Stimulated activated CD8-positive, alpha-beta memory T cell treated with anti-CD3 and anti-CD28 coated beads, Interleukin-2, amount 100 ng/mL, for 1 hour (primary cell): ENCODE data around the gene VSX1.

Experiments used
- DNase-seq, 2 donors: peaks; one replicate each; pipeline ENCODE4 v3.0.0-alpha.2; 2020; ENCODE audit warnings: low read depth in 2 of 2

VSX1 gene

DNA sequence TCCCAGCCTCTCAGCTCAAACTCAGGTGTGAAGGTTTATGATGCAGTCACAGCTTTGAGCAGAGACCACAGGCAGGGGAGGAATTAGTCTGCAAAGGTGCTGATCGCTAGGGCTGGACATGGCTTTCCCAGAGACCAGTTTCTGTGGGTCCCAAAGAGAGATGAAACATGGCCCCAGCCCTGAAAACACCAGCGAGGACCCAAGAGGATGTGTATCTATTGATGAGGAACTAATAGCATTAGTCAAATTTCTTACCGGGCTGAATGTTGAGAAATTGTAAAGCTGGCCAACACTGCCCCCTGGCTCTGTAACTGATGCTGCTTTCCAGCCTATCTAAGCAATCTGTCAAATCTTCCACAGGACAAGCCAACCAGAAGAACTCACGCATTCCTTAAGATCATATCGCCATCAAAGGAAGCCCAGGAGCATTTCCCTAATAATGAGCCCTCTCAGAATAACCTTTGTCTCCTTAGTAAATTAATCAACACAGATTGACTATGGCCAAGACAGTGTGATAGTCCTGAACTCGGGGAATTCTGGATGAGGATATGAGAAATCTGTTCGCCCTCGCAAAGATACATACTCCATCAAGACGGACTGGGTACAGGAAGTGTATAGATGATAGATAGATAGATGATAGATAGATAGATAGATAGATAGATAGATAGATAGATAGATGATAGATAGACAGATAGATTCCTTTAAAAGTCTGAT, 16.2 kb downstream of the VSX1 start:
- peak; percentile 46 for DNase-seq

DNA sequence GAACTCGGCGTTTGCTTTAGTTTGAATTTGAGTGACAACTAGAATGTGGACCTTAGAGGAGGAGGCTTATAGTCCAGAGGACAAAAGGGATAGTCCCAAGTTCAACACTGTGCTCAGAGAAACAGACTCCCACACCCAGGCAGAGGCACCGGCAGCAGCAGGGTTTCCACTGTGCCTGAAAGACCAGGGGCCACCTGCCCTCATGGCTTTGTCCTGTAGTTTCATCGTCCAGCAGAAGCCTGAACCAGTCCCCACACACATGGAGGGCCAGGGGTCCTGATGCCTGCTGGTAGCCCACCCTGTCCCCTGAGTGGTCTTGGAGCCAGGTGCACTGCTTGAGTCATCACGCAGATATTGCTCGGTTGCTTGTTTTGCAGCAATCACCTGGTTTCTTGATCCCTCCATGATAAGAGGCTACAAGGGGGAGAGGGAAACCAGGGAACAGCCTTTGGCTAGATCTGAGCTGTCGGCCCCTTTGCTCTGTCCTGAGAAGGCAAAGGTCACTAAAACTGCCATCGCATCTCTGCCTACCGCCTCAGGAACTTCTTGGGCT, 16.8 kb downstream of the VSX1 start:
- no peak for DNase-seq

DNA sequence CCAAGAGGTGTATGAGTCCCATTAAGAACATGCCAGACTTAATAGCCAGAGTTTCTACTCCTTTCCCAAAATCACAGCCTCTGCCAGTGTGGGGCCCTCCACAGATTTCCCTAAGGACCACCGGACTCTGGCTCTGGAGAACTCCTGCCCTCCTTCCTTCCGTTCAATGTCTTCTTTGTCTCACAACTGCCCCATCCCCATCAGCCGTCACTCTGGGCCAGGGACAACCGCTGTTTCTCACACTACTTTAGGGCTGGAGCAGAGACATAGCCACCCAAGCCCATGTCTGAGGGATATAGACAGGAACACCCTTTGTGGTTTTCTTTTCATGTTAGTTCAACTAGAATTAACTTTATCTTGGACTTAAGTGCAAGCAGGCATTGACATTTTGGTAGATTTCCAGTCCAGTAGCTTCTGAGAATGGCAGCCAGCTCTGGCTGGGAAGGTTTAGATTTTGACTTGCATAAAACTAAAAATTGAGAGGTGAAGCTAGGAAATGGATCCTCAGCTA, 17.3 kb downstream of the VSX1 start:
- DNase-seq = no peak

DNA sequence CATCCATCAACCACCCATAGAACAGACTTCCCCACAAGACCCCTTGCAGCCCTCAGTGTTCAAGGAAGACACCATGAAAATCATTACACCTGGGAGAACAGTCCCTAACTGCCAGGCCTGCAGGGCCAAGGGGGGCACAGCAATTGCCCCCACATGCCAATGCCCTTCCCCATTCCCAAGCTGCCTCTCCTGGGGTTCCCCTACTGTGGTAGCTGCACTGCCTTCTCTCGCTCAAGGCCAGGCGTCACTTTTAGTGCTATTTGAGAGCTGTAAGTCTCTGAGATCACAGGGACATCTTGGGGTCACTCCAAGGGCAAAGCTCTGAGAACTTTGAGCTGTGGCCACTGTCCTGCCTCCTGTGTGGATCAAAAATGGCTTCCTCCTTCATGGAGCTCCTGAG, 18.0 kb downstream of the VSX1 start:
- DNase-seq = no peak

DNA sequence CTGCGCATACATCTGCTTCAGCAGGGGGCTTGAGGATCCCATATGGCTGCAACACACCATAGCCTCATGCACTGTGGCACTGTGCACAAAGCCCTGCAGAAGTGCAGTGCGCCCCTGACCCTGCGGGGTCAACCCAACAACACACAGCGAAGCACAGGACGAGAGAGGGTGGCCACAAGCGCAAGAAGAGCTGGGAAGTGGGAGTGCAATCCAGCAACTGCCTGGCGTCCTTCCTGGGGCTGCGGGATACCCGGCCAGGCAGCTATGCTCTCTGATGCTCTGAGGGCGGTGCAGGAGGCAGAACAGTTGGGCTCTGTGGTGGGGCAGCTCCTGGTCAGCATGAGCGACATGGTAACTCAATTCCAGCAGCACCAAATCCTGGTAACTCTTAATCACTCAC, 18.4 kb downstream of the VSX1 start:
- DNase-seq = no peak

DNA sequence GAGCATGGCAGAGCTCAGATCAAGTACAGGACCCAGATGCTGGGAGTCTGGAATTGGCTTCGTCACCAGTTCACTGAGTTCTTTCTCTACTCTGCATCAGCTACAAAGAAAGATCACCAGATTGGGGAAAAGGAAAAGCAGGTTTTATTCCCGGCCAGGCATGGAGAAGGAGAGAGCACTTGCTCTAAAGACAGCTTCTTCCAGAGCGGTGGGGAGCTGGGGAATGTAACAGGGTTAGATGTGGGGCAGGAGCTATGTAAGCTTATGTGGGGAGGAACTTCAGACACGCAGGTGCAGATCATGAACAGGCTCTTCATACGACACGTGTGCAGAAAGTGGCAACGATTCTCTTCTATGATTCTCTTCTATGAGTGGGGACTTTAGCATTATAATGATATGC, 19.1 kb downstream of the VSX1 start:
- no peak for DNase-seq

DNA sequence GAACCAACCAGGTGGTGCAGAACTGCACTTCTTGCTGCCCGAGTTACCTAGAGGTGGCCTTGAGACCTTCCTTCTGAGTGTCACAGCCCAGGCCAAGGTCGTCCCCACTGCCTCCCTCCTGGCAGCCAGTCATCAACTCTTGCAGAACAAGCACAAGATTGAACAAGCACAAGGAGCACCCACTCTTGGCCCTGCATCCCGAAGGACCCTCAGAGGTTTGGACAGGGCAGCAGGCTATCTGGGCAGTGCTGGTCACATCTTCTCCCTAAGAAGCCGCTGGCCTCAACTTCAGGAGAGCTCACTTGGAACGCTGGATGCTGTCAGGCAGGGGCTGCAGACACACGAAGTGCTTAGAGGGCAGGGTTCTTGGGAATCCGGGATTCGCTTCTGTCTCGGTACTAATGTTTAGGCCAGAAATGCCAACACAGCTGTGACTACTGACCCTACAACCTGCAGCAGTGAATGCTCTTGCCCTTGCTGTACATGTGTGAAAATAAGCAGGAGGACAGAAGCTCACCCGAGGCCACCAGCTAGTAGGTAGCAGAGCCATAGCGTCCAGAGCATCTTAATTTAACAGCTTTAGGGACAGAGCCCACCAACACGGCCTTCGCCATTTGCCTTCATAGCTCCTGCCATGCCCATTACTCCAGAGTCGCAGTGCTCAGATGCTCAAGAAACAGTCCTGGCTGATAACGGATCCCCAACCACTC, 20.0 kb downstream of the VSX1 start:
- no peak for DNase-seq

DNA sequence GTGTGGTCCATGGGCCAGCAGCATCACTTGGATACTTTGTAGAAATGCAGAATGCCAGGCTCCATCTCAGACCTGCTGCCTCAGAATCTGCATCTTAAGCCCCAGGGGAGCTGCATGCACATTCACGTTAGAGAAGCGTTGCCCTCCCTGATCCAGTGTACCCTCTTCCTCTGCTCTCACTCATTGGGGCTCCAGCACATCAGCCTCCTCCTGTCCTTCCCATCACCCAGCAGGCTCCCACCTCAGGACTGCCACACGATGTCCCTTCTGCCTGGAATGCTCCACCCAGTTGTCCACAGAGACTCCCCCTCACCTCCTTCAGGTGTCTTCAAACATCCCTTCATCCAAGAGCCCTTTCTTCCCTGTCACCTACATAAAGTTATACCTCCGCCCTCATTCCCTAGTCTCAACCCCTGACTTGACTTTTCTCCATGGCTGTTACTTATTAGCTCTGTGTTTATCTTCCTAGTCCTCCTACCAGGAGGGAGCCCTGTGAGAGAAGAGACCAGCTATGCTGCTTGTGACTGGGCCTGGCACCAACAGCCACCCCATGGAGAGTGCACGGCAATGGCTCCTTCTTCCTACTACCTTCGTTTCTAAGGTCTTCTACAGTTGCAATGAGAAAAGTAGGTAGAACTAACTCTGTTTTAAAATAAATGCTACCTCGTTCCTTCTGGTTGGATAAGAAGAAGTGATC, 20.7 kb downstream of the VSX1 start:
- no peak for DNase-seq

DNA sequence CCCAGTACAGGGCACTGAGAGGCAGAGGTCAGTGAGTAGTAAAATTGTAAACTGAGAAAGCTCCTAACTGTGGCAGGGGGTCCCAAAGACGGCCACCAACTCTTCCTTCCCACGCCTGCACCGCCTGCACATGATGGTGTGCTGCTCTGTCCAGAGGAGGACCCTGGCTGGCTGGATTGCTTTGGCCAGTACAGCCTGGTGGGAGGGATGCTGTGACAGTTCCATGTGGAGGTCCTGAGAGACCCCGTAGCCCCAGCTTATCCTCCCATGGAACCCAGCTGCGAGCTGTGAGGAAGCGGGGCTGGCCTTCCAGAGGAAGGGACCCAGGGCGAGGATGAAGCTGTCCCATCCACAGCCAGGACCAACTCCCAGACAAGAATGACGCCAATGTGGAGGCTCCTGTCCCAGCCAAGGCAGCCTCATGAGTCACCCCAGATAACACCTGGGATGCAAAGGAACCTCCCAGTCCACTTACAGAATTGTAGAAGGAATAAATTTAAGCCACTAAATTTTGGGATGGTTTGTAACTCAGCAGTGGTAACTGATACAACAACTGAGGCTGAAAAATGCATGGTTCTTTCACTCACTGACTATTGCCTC, 22.0 kb downstream of the VSX1 start:
- no peak for DNase-seq

DNA sequence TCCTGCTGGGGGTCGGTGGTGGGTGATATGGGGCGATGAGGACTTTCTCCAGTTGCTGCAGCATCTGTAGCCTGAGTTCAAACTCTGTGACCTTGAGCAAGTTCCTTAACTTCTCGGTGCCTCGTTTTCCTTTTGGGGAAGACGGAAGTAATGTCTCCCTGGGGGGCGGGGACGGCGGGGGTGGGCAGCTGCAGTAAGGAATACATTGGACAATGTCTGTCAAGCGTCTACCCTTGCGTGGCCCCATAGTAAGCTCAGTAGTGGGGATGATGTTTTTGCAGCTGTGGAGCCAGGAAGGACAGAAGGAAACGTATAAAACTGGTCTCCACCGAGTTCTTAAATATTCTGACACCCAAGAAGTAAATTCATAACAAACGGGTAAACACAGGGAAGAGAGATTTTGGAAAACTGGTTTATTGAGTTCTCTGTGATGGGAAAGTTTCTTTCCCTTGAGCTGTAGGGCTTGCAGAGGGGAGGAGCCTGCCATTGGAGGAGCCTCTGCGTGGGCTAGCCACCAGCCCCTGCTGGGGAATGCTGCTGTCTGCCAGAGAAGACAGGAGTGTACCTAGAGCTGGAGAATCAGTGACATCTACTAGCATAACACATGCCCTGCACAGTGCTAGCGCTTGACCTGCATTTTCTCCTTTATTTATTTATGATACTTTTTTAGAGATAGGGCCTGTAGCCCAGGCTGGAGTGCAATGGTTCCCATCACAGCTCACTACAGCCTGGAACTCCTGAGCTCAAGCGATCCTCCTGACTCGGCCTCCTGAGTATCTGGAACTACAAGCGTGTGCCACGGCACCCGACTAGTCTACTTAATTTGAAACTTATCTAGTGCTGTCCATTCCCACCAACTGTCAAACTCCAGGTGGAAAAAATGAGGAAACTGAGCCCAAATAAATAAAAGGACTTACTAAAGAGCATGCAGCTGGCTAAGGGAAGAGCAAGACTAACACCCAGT, 22.8 kb downstream of the VSX1 start:
- DNase-seq = no peak

DNA sequence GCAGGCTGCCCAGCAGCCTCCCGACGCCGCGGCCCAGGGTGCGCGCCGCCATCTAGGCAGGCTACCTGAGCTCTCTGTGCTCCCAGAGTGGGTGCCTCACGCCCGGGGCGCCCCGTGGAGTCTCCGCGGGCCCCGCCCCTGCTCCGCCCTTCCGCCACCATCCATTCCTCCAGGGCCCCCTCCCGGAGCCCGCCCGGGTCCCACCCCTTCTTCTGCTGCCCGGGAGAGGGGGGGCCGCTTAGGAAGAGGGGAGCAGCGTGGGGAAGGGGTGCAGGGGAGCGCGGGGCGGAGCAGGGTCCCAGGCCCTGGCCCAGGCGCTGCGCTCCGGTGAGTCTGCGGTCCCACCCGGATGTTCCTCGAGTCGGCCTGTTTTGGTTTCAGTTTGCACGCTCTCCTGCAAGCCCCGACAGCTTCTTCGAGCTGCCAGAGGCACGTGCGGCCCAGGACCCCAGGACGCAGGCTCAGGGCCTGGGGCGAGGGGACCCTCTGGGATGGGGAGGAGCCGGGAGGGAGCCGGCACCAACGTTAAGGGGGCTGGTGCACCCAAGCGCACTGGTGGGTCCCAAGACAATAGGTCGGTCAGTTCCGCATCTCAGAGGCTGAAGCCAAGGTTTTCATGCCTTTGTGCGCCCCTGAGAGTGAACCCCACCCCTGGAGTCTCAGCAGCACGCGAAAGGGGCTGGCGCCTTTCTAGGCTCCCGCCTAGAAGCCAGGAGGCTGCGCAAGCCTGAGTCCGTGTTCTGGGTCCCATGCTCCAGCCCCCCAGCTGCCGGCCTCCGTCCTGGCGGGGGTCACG, 23.7 kb downstream of the VSX1 start, which contains the start of gene ACSS1:
Gene ACSS1 (minus strand): TSS at position 89 of the 796 bp plus-strand sequence. CDS start 37 bp downstream, at position 52.
- peak; percentile 43 to 55 for DNase-seq

DNA sequence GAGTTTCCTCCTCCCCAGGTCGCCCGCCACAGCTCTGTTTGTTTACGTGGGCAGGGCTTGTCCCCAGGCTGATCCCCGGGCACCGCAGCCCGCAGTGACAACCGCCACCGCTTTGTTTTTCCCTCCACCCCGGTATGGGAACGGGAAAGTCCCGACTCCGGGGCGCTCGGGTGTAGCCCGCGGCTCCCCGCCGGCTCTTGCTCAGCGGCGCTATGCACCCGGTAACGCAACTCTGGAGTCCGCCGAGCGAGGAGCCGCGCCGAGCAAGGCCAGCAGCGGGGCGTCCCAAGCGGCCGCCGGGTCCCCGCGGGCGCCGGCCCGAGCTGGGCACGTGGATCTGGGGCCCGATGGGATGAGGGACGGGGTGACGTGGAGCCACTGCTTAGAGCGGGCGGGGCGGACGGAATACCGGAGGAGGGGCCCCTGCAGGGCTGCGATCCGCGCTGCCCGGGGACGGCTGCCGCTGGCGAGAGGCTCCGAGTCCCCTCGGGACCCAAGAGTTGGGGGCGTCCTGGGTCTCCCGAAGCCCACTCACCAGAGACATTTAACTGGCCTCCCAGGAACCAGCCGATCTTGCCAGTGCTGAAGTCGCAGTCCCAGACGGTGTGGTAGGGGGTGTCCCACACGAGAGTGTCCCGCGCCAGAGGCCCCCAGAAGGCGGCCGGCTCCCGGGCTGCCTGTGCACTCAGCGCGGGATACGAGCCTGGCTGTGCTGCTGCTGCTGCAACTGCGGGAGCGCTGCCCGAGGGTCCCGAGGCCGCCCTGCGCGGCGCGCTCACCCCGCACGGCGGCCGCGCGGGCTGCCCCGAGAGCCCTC, 24.5 kb downstream of the VSX1 start:
- DNase-seq = peak; percentile 53 to 56

DNA sequence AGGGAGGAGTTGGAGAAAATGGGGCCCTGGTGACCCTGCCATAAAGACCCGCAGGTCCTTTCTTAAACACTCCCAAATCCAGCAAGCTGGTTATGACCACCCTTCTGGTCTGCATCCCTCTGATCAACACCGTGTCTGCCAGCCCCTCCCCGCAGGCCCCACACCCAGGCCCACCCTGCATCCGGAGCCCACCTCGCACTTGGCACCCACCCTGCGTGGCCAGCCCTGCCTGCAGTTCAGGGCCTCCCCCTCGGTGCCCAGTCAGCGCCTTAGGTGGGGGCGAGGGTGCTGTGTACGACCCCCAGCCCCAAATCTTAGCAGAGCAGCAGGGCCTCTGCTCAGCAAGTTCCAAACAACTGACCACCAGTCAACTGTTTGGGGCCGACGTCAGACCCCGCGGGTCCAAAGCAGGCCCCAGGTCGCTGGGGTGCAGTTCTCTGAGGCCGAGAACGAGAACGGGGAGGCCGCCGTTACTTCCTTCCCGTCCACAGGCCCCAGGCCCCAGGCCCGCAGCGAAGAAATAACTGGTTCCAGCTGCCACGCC, 25.2 kb downstream of the VSX1 start:
- no peak for DNase-seq

DNA sequence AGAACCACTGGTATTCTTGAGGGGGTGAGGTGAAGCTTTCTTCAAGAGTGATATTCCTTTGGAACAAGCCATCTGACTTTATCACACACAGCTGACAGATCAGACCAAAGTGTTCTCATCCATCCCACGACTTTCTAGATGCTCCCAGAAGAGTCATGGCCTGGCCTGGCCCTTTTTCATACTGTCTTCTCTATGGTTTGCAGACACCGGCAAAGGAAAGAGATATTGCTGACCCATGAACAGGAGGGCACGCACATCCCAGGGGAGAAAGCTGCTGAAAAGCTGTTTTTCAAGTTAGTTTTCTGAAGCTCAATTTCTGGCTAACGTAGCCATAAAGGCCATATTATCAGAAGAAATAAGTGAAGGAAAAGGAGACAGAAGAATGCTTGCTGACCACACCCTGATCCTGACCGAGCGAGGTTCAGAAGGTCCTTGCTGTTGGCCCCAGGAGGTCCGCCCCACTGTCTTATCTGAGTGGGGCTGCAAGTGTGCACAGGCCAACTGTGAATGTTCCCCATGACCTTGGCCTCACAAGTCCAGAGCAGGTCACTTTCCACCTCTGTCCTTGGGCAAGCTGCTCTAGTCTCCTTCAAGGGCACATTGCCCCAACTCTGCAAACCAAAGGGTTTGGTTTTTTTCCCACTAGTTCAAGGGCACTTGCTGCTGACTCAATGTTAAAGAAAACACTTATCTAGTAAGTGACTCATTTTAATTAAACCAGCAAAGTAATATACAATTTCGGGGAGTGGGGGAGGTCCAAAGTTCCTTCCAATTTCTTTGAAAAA, 26.0 kb downstream of the VSX1 start:
- DNase-seq = no peak

DNA sequence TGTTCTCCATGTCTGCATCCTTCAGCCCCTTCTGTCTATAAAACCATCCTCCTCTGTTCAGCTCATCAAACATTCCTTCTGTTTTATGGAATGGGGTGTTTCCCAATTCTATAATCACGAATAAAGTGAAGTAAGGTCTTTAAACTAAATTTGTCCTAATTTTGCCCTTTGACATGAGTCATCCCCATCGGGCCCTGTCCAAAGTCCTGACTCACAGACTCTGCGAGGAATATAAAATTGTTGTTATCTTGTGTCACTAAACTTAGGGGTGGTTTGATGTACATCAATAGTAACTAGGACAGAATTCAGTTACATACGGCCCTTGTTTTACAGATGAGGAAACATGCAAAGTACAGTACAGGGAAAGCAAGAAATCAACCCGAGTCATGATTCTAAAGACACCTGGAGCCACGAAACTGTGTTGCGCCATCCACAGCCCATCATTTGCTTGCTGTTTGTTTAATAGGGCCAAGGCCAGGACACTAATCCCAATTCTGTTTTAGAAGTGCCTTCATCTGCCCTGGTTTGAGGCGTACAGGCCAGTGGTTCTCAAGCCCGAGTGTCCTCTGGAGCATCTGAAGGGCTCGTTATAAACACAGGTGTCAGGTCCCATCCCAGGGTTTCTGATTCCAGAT, 26.8 kb downstream of the VSX1 start:
- DNase-seq = no peak

DNA sequence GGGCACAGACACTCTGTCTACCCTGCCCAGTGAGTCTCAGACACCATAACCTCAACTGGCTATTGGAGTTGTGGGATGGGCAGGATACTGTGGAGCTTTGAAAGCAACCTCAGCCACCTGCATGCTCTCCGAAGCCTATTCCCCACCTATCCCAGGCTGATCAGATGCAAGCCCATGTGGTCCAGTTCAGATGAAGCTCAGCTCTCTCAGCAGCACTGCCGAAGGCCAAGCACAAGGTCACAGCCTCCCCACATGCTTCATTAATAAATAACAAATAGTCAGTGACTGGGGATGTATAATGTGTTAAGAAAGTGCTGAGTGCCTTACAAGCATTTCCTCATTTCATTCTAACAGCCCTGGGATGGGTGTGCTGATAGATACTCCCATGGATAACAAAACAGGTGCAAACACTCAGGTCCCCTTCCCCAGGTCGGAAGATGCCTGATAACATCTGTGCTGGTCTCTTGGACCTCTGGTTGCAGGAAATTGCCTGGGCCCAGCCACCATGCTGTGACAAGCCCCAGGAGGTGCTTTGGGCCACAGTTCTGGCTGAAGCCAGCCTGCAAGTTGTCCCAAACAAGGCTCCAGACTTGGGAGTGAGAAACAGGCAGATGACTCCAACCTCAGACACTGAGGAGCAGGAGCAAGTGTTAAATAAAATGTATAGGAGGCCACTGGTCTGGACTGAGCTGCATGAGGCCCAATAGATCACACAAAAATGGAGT, 27.7 kb downstream of the VSX1 start:
- no peak for DNase-seq
